Endothelial cell of umbilical vein (primary cell): ENCODE results near the gene TMEM170A. TPM values are rescaled to one million over a fixed set of nuclear protein-coding genes. Genes with fewer than 3 reads are reported as not detected.

Experiments
- BruUV-seq: library from RNA; stranded (reverse); fragments of 400-500 nt; replicated peaks from 2 replicates; lab custom pipeline; 2021; lab: Mats Ljungman, UMichigan
- CTCF ChIA-PET: fragments of 300-600, 350-600 bp; sonication (Branson Sonifier 250); formaldehyde crosslinking; loops from one replicate; lab custom pipeline; 2021; ENCODE audit warnings: antibody characterized with exemption, inconsistent platforms; lab: Charles Lee
- POLR2A ChIA-PET: fragments of 300-600, 350-600 bp; sonication (Branson Sonifier 250); formaldehyde crosslinking; loops from one replicate; lab custom pipeline; 2021; ENCODE audit warnings: antibody characterized with exemption, inconsistent platforms; lab: Charles Lee
- DNase-seq: peaks from one replicate; pipeline ENCODE4 v3.0.0-alpha.2; 2011; ENCODE audit warnings: low read depth, low spot score
- FAIRE-seq: peaks from 2 replicates; lab custom pipeline; 2011; peaks lifted over from hg19 to GRCh38; lab: Jason Lieb, UNC
- H2AFZ ChIP-seq: 2 replicates; pipeline ENCODE4 v1.6.0; 2012; ENCODE audit warnings: low read depth, low read length, control low read depth, inconsistent platforms
- H3K27ac ChIP-seq: 2 replicates; pipeline ENCODE4 v1.5.1; 2011; ENCODE audit warnings: low read depth, mild to moderate bottlenecking, control low read depth, low read length, moderate library complexity; ENCODE audit not compliant: insufficient read depth
- H3K27me3 ChIP-seq, 2 experiments: 2 replicates each; pipeline versions ENCODE4 v1.6.0 to v1.6.1; 2011; ENCODE audit warnings: low read length in 2 of 2, mixed read lengths in 1 of 2; ENCODE audit not compliant: control insufficient read depth in 2 of 2, insufficient read depth in 2 of 2
- H3K36me3 ChIP-seq, 2 experiments: 2 replicates in 1 of 2; 3 replicates in 1 of 2; pipeline ENCODE4 v1.5.1; 2011; ENCODE audit warnings: low read length in 2 of 2, mild to moderate bottlenecking in 1 of 2, moderate library complexity in 1 of 2; ENCODE audit not compliant: control insufficient read depth in 2 of 2, insufficient read depth in 2 of 2; ENCODE audit errors: extremely low read depth in 1 of 2
- H3K4me1 ChIP-seq: 3 replicates; pipeline ENCODE4 v1.5.1; 2011; ENCODE audit warnings: mild to moderate bottlenecking, low read length; ENCODE audit not compliant: control insufficient read depth, insufficient read depth; ENCODE audit errors: extremely low read depth
- H3K4me2 ChIP-seq: 2 replicates; pipeline ENCODE4 v1.6.1; 2011; ENCODE audit warnings: low read length, control low read depth, mixed read lengths; ENCODE audit not compliant: insufficient read depth
- H3K4me3 ChIP-seq, 3 experiments: fragments of 200-600 bp in 1 of 3; sonication (generic), shearing (Covaris generic) in 1 of 3; replicated peaks in 1 of 3; 2 replicates each; pipeline ENCODE4 v1.5.1; 2011 to 2016; ENCODE audit warnings: control low read depth in 3 of 3, low read length in 3 of 3, mild to moderate bottlenecking in 2 of 3, inconsistent platforms in 1 of 3, low read depth in 1 of 3, moderate library complexity in 1 of 3; ENCODE audit not compliant: insufficient read depth in 1 of 3
- H3K79me2 ChIP-seq: 2 replicates; pipeline ENCODE4 v1.6.0; 2012; ENCODE audit warnings: low read length, inconsistent platforms; ENCODE audit not compliant: control insufficient read depth, insufficient read depth
- H3K9ac ChIP-seq: replicated peaks from 2 replicates; pipeline ENCODE3; 2011; ENCODE audit warnings: low read length, control low read depth; ENCODE audit not compliant: insufficient read depth; ENCODE audit errors: extremely low read depth
- H3K9me1 ChIP-seq: replicated peaks from 3 replicates; pipeline ENCODE4 v1.6.0; 2011; ENCODE audit warnings: mild to moderate bottlenecking, low read length; ENCODE audit not compliant: control insufficient read depth, insufficient read depth; ENCODE audit errors: extremely low read depth
- H3K9me3 ChIP-seq: replicated peaks from 2 replicates; pipeline ENCODE4 v1.5.1; 2012; ENCODE audit warnings: low read length, inconsistent platforms; ENCODE audit not compliant: control insufficient read depth, insufficient read depth
- H4K20me1 ChIP-seq: replicated peaks from 2 replicates; pipeline ENCODE3; 2011; ENCODE audit warnings: mild to moderate bottlenecking, low read length; ENCODE audit not compliant: control insufficient read depth, insufficient read depth; ENCODE audit errors: extremely low read depth
- EZH2 ChIP-seq: IDR thresholded peaks from 2 replicates; pipeline ENCODE4 v1.6.1; 2012; ENCODE audit warnings: borderline replicate concordance, low read depth, mild to moderate bottlenecking, moderate library complexity, low read length, inconsistent platforms; ENCODE audit not compliant: severe bottlenecking
- FOS ChIP-seq: IDR thresholded peaks from 2 replicates; pipeline ENCODE4 v1.6.1; 2011; ENCODE audit warnings: mild to moderate bottlenecking, low read length, moderate library complexity, borderline replicate concordance; ENCODE audit not compliant: insufficient read depth
- GATA2 ChIP-seq: IDR thresholded peaks from 2 replicates; pipeline ENCODE4 v1.7.0; 2011; ENCODE audit warnings: low read depth, mild to moderate bottlenecking, moderate library complexity, mixed read lengths, low read length; ENCODE audit not compliant: insufficient read length, insufficient read depth
- JUN ChIP-seq: IDR thresholded peaks from 2 replicates; pipeline ENCODE4 v1.6.1; 2011; ENCODE audit warnings: borderline replicate concordance, low read depth; ENCODE audit not compliant: insufficient read length, insufficient read depth
- MYC ChIP-seq: IDR thresholded peaks from one replicate; pipeline ENCODE4 v1.6.1; 2011; ENCODE audit warnings: mild to moderate bottlenecking, low read depth, low read length
- POLR2A ChIP-seq: IDR thresholded peaks from 2 replicates; pipeline ENCODE4 v1.6.1; 2012; ENCODE audit warnings: low read depth, mild to moderate bottlenecking, control low read depth, low read length
- POLR2AphosphoS5 ChIP-seq: IDR thresholded peaks from 2 replicates; pipeline ENCODE4 v1.6.1; 2012; ENCODE audit warnings: low read depth, mild to moderate bottlenecking, control low read depth, low read length, moderate library complexity; ENCODE audit not compliant: insufficient read depth
- dilution Hi-C: fragments of 300-500 bp; cut with MboI; formaldehyde crosslinking; loops from one replicate; pipeline ENCODE4 v1.15.0; 2019; ENCODE audit warnings: low sequenced_read_pairs; ENCODE audit not compliant: extremely low pct_ligation_motif_present
- intact Hi-C: fragments of 100-400 bp; cut with micrococcal nuclease; formaldehyde crosslinking; loops from one replicate; pipeline ENCODE4 v1.10.0; 2022
- polyA plus RNA-seq, 4 experiments: library from polyadenylated mRNA; depleted of rRNA in 3 of 4; stranded (reverse) in 3 of 4; unstranded in 1 of 4; fragments of >200 nt; gene quantifications; 2 replicates each; pipeline versions ENCODE4 v1.2.1 to v1.2.3, GENCODE V29; 2011 to 2012; ENCODE audit warnings: missing spikeins in 1 of 4
- total RNA-seq: library from RNA; stranded (reverse); gene quantifications from 2 replicates; pipeline ENCODE4 v1.2.3, GENCODE V29; 2021
- TF ChIP-seq, protein P1 (sequence below), 2 donors: IDR thresholded peaks; 1 replicate in 1 of 2; 2 replicates in 1 of 2; pipeline ENCODE4 v1.5.1; 2011; ENCODE audit warnings: low read length in 2 of 2, mild to moderate bottlenecking in 2 of 2, moderate library complexity in 2 of 2, control low read depth in 1 of 2, inconsistent platforms in 1 of 2, low read depth in 1 of 2; ENCODE audit not compliant: insufficient read depth in 1 of 2; ENCODE audit errors: extremely low read depth in 1 of 2
- TF ChIP-seq, protein P2 (sequence below): IDR thresholded peaks from 2 replicates; pipeline ENCODE4 v1.6.1; 2011; ENCODE audit not compliant: insufficient read depth, insufficient read length

TMEM170A gene
- total and polyA plus RNA-seq, 2 donors (not counting 3 experiments of a cell fraction or from before 2014, with no cell fraction given) = 12.9 to 22.2 TPM

DNA sequence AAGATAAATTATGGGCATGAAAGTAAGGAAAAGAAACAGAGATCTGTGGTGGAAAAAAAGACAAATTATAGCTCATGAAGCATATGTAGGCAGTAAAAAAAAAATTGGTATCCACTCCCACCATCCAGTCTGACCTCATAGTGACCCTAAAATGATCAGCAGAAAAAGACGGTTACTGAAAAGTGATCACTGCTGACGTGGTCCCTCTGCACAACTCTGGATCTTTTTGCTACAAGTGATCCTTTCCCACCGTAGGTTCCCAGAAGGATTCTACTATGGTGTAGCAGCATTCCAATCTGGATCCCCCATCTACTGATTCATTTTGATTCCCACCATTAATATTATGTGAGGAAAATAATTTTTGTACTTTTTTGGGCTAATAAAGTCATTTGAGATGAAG, 41.6 kb upstream of the TMEM170A start:
- no TSS peak for BruUV-seq
- CTCF ChIA-PET = interaction anchor here (3.4 kb wide), 1 partner anchor 11 kb away, joined by 16 read pairs; no protein-coding TSS in a partner anchor
- Histone ChIP-seq H3K4me2 (no peak overlapping the region), H3K27ac (no peak overlapping the region), H4K20me1 (no peaks in the 10 kb centered on the region), H3K27me3 (no peaks in the 10 kb centered on the region), H2AFZ (no peak overlapping the region), H3K9me3 (no peaks in the 10 kb centered on the region), H3K79me2 (no peaks in the 10 kb centered on the region), H3K36me3 (no peaks in the 10 kb centered on the region), H3K4me1 (peaks cover 6% of the 10 kb centered on the region), H3K9me1 (no peaks in the 10 kb centered on the region), H3K4me3 (no peak overlapping the region), H3K9ac (no peak overlapping the region)
- DNase-seq (no peak), FAIRE-seq (no peak)
- dilution Hi-C loops = no loop called here
- intact Hi-C loops = no loop called here
- TF ChIP-seq JUN (no peak), GATA2 (no peak), POLR2AphosphoS5 (no peak), EZH2 (no peak), FOS (no peak), MYC (no peak), POLR2A (no peak)
- TF ChIP-seq, protein P1, sequence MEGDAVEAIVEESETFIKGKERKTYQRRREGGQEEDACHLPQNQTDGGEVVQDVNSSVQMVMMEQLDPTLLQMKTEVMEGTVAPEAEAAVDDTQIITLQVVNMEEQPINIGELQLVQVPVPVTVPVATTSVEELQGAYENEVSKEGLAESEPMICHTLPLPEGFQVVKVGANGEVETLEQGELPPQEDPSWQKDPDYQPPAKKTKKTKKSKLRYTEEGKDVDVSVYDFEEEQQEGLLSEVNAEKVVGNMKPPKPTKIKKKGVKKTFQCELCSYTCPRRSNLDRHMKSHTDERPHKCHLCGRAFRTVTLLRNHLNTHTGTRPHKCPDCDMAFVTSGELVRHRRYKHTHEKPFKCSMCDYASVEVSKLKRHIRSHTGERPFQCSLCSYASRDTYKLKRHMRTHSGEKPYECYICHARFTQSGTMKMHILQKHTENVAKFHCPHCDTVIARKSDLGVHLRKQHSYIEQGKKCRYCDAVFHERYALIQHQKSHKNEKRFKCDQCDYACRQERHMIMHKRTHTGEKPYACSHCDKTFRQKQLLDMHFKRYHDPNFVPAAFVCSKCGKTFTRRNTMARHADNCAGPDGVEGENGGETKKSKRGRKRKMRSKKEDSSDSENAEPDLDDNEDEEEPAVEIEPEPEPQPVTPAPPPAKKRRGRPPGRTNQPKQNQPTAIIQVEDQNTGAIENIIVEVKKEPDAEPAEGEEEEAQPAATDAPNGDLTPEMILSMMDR (IDR thresholded peaks at IDR 0.05; ENCODE audit: extremely low read depth in 1 of 2, insufficient read depth in 1 of 2, low read depth in 1 of 2, low read length in 2 of 2) = no peak
- TF ChIP-seq, protein P2, sequence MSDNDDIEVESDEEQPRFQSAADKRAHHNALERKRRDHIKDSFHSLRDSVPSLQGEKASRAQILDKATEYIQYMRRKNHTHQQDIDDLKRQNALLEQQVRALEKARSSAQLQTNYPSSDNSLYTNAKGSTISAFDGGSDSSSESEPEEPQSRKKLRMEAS = no peak
- POLR2A ChIA-PET = no interaction called here
